Stomach (tissue), 4 donors: Measurements from ENCODE around the gene SRGAP2C.
"Not testable (repeated sequence)": the region's sequence is repeated elsewhere in the genome, so short reads cannot be mapped to it uniquely, and the experiment has no call there.

ENCODE experiments used
- POLR2A ChIP-seq, 4 donors: fragments of 450-650 bp; IDR thresholded peaks; one replicate each; pipeline ENCODE4 v1.6.1; 2016; ENCODE audit warnings: antibody characterized with exemption in 4 of 4, control low read depth in 2 of 4, mild to moderate bottlenecking in 1 of 4, moderate library complexity in 1 of 4
- POLR2AphosphoS5 ChIP-seq, 3 donors: sonication (generic); formaldehyde crosslinking; IDR thresholded peaks; one replicate each; pipeline ENCODE4 v1.6.1; 2016; ENCODE audit warnings: antibody characterized with exemption in 3 of 3
- TF ChIP-seq, protein P1 (sequence below), 7 experiments: fragments of 450-650 bp in 4 of 7; fragments of 200-600 bp in 3 of 7; sonication (generic) in 3 of 7; IDR thresholded peaks; one replicate each; pipeline ENCODE4 v1.5.1; 2016 to 2019; ENCODE audit warnings: antibody characterized with exemption in 7 of 7, control low read depth in 2 of 7, mild to moderate bottlenecking in 1 of 7

DNA sequence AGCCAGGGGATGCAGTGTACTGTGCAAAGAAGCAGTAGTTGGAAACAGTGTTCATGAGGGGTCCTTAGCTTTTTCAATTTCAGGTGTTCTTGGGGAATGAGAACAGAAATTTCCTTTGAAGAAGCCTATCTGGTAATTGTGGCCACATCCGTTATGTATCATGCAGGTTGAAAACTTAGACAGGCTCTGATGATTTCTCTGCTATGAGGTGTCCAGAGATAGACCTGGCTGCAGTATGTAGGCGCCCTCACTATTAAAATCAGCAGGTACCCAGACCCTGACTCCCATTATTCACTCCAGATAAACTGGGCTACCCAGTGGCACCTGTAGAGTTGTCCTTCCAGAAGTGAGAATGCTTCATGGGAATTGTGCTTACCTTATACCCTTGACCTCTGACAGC, 7.7 kb downstream of the SRGAP2C start:
- not testable (repeated sequence) for TF ChIP-seq POLR2AphosphoS5, POLR2A (IDR thresholded peaks at IDR 0.05)
- TF ChIP-seq, protein P1, sequence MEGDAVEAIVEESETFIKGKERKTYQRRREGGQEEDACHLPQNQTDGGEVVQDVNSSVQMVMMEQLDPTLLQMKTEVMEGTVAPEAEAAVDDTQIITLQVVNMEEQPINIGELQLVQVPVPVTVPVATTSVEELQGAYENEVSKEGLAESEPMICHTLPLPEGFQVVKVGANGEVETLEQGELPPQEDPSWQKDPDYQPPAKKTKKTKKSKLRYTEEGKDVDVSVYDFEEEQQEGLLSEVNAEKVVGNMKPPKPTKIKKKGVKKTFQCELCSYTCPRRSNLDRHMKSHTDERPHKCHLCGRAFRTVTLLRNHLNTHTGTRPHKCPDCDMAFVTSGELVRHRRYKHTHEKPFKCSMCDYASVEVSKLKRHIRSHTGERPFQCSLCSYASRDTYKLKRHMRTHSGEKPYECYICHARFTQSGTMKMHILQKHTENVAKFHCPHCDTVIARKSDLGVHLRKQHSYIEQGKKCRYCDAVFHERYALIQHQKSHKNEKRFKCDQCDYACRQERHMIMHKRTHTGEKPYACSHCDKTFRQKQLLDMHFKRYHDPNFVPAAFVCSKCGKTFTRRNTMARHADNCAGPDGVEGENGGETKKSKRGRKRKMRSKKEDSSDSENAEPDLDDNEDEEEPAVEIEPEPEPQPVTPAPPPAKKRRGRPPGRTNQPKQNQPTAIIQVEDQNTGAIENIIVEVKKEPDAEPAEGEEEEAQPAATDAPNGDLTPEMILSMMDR (IDR thresholded peaks at IDR 0.05): not testable (repeated sequence)
